ENCODE data around the gene DAB2IP. TPM values are rescaled to one million over a fixed set of nuclear protein-coding genes. Genes with fewer than 3 reads are reported as not detected.

Gene DAB2IP
- total RNA-seq, 1 donor from 2014 or later: 24.3 TPM

GRCh38 chr9:121704281-121704680, 52.8 kb downstream of the DAB2IP start:
- Histone ChIP-seq H3K9me3 (ENCODE audit: low read depth) (no peaks in the 10 kb centered on the region), H3K36me3 (no peaks in the 10 kb centered on the region), H3K4me2 (no peak overlapping the region), H2AFZ (replicated peaks) (no peak overlapping the region), H3K4me3 (no peak overlapping the region), H3K27me3 (no peaks in the 10 kb centered on the region), H3K4me1 (peaks cover 5% of the 10 kb centered on the region), H4K20me1 (ENCODE audit: low read depth) (peaks cover 99% of the 10 kb centered on the region), H3K27ac (no peak overlapping the region), H3K79me2 (ENCODE audit: low read depth) (peaks cover 100% of the 10 kb centered on the region), H3F3A (ENCODE audit: low read depth) (no peaks in the 10 kb centered on the region), H3K9ac (no peak overlapping the region)
- no peaks in the 10 kb centered on the region for H3K9me3 Mint-ChIP-seq
- H3K4me3 Mint-ChIP-seq: no peak overlapping the region
- H3K36me3 Mint-ChIP-seq: no peaks in the 10 kb centered on the region
- TF ChIP-seq EZH2 (IDR thresholded peaks at IDR 0.05) (no peak), CTCF (IDR thresholded peaks at IDR 0.05) (no peak), EZH2phosphoT487 (IDR thresholded peaks at IDR 0.05) (no peak)
- DNase-seq (ENCODE audit: low spot score): no peak
- no peaks in the 10 kb centered on the region for H3K27me3 Mint-ChIP-seq (ENCODE audit: insufficient read depth, low read depth)
- no peak overlapping the region for H3K27ac Mint-ChIP-seq
- peaks cover 48% of the 10 kb centered on the region for H3K4me1 Mint-ChIP-seq

GRCh38 chr9:121706149-121706750, 54.8 kb downstream of the DAB2IP start:
- no peak overlapping the region for H3K4me3 ChIP-seq
- Mint-ChIP-seq H3K27me3 (ENCODE audit: insufficient read depth, low read depth) (peaks cover 3% of the 10 kb centered on the region), H3K27ac (no peak overlapping the region), H3K4me1 (peaks cover 52% of the 10 kb centered on the region), H3K9me3 (no peaks in the 10 kb centered on the region), H3K4me3 (no peak overlapping the region), H3K36me3 (peaks cover 3% of the 10 kb centered on the region)
- H3K4me2 ChIP-seq: no peak overlapping the region
- no peak overlapping the region for H3K9ac ChIP-seq
- peaks cover 100% of the 10 kb centered on the region for H3K79me2 ChIP-seq (ENCODE audit: low read depth)
- no peak overlapping the region for H2AFZ ChIP-seq (replicated peaks)
- no peaks in the 10 kb centered on the region for H3K27me3 ChIP-seq
- H3K27ac ChIP-seq: no peak overlapping the region
- H4K20me1 ChIP-seq (ENCODE audit: low read depth): peaks cover 100% of the 10 kb centered on the region
- no peak for DNase-seq (ENCODE audit: low spot score)
- no peak for TF ChIP-seq EZH2phosphoT487 (IDR thresholded peaks at IDR 0.05)
- TF ChIP-seq EZH2 (IDR thresholded peaks at IDR 0.05): no peak
- TF ChIP-seq CTCF (IDR thresholded peaks at IDR 0.05): no peak
- H3K36me3 ChIP-seq: no peaks in the 10 kb centered on the region
- no peaks in the 10 kb centered on the region for H3K9me3 ChIP-seq (ENCODE audit: low read depth)
- no peaks in the 10 kb centered on the region for H3K4me1 ChIP-seq
- no peaks in the 10 kb centered on the region for H3F3A ChIP-seq (ENCODE audit: low read depth)

- H2AFZ ChIP-seq (replicated peaks): no peak overlapping the region
- Mint-ChIP-seq H3K4me3 (peak overlapping the region; percentile 33), H3K36me3 (peaks cover 5% of the 10 kb centered on the region), H3K9me3 (no peaks in the 10 kb centered on the region), H3K4me1 (peaks cover 38% of the 10 kb centered on the region), H3K27me3 (ENCODE audit: insufficient read depth, low read depth) (peaks cover 3% of the 10 kb centered on the region), H3K27ac (no peak overlapping the region)
- H3K9me3 ChIP-seq (ENCODE audit: low read depth): no peaks in the 10 kb centered on the region
- no peak overlapping the region for H3K27ac ChIP-seq
- H4K20me1 ChIP-seq (ENCODE audit: low read depth): peaks cover 100% of the 10 kb centered on the region
- peaks cover 99% of the 10 kb centered on the region for H3K79me2 ChIP-seq (ENCODE audit: low read depth)
- TF ChIP-seq EZH2 (IDR thresholded peaks at IDR 0.05) (no peak), CTCF (IDR thresholded peaks at IDR 0.05) (no peak), EZH2phosphoT487 (IDR thresholded peaks at IDR 0.05) (no peak)
- H3K27me3 ChIP-seq: no peaks in the 10 kb centered on the region
- no peak for DNase-seq (ENCODE audit: low spot score)
- no peak overlapping the region for H3K9ac ChIP-seq
- H3K4me2 ChIP-seq: no peak overlapping the region
- H3F3A ChIP-seq (ENCODE audit: low read depth): no peaks in the 10 kb centered on the region
- H3K4me3 ChIP-seq: no peak overlapping the region
- H3K4me1 ChIP-seq: no peaks in the 10 kb centered on the region
- H3K36me3 ChIP-seq: no peaks in the 10 kb centered on the region
Observed at GRCh38 chr9:121707477-121708424, 56.3 kb downstream of the DAB2IP start.

All from neural progenitor cell (in vitro differentiated cells).